Measurements from ENCODE around the gene TENT5C.
"Not testable (repeated sequence)": the region's sequence is repeated elsewhere in the genome, so short reads cannot be mapped to it uniquely, and the experiment has no call there.

The TENT5C gene

DNA sequence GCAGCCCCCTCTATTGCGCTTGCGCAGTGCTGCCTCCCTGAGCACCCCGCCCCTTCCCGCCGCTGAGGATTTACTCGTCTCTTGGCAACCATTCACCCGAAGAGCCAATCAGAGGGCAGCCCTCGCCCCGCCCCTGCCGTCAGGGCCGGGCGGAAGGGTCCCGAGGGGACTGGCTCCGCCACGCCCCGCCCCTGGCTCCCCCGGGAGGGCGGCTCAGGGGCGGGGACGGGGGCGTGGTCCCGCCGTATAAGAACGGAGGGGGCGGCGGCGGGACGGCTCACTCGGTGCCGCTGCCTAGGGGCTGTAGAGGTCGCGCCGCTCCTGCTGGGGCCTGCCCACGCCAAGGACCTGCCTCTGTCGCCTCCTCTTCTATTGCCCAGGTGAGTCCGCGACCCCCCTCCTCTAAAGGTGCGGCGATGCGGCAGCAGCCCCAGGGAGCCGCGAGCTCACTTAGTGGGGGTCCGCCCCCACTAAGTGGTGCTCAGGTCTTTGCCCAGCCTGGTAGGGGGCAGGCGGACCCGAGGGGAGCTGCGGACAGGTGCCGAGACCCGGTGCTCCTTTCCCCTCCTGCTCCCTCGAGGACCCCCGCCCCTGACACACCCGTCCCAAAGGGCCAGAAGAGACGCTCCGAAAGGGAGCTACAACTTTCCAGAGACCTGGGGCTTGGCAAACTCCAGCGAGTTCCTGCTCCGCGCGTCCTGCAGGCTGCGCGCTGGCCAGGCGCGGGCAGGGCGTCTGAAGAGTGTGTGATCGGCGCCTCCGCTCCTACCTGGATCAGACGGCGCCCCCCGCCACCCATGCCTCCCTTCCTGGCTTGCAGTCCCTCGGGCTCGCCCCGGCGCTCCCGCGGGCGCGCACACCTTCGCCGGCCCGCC lies at the start of gene TENT5C:
TSS of gene TENT5C (plus strand) at position 275 of the 875 bp plus-strand sequence. CDS start 16,821 bp downstream, outside the sequence.
- peak; percentile 90 for DNase-seq

DNA sequence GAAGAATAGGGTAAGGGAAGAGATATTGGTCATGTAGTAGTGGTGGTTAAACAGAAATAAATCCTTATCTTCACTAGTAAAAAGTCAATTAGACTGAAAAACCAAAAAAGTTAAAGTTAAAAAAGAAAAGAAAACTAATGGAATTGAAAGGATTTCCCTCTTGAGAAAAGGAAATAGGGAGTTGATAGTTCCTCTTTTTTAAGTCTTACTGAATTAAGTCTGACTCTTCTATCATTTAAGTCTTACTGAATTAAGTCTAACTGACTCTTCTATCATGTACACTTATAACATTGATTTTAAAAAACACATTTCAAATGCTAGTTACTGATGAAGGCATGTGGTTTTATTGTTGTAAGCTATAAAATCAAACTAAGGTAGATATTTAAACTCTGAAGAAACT lies 49.5 kb upstream of the TENT5C start:
- no peak for DNase-seq

DNA sequence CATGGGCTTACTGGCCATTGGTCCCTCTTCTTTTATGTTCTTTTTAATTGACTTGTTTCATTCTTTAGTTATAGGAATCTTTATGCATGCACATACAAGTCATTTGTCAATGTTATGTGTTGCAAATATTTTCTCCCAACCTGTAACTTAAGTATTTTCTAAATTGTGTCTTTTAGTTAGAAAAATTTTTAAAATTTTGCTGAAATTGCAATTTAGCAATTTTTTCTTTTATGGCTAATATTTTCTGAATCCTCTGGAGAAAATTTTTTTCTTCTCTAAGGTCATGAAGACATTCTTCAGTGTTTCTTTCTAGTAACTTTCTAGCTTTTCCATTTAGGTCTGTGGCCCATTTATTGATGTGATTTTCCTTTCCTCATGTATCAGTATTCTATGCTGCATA lies 48.9 kb upstream of the TENT5C start:
- DNase-seq, result no peak

DNA sequence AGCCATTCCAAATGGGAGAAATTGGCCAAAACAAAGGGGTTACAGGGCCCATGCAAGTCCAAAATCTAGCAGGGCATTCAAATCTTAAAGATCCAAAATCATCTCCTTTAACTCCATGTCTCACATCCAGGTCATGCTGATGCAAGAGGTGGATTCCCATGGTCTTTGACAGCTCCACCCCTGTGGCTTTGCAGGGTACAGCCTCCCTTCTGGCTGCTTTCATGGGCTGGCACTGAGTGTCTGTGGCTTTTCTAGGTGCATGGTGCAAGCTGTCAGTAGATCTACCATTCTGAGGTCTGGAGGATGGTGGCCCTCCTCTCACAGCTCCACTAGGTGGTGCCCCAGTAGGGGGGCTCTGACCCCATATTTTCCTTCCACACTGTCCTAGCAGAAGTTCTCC lies 47.4 kb upstream of the TENT5C start:
- not testable (repeated sequence) for DNase-seq

DNA sequence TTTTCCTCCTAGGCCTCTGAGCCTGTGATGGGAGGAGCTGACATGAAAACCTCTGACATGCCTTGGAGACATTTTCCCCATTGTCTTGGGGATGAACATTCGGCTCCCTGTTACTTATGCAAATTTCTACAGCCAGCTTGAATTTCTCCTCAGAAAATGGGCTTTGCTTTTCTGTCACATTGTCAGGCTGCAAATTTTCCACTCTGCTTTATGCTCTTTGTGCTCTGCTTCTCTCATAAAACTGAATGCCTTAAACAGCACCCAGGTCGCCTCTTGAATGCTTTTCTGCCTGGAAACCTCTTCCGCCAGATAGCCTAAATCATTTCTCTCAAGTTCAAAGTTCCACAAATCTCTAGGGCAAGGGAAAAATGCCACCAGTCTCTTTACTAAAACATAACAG lies 46.7 kb upstream of the TENT5C start:
- DNase-seq, result no peak

DNA sequence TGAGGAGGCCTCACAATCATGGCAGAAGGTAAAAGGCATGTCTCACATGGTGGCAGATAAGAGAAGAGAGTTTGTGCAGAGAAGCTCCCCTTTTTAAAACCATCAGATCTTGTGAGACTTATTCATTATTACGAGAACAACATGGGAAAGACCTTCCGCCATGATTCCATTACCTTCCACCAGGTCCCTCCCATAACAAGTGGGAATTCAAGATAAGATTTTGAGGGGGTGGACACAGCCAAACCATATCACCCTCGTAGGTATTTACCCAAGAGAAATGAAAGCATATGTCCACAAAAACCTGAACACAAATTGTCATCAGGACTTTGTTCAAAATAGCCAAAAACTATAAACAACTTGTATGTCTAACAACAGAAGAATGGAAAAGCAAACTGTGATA lies 45.9 kb upstream of the TENT5C start:
- DNase-seq, result no peak

DNA sequence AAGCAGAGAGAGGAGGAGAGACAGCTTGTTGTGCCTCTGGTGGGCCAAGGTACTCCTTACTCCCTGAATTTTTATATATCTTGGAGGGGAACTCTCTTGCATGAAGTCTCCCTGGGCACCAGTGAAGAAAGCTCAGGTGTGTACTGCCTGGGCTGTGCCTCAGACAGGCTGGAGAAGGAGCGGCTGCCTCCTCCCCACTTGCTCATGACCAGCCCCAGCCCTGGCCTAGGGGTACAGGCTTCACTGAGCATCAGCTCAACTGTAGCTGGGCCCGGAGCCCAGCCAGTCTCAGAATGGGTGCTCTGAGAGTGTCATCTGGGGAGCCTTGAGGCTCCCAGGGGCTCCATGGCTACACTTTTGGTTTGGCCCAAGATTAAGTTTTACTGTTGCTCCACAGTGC lies 44.8 kb upstream of the TENT5C start:
- no peak for DNase-seq

DNA sequence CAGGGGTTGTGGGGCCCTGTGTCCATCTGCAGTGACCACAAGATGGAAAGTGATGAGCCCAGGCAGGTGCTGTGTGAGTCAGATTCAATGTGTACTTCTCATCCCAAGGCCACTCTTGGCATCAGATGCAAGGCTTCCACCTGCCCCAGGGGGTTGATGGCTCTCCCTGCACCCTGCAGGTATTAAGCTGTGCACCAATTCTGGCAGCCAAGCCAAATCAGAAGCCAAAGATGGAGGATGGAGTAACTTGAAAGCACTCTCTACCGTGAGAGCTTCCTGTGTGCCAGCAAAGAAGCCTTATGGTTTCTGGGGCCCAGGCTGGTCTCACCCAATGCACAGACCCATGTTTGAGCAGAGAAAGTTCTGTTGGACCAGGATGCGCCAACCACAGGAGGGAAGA lies 44.3 kb upstream of the TENT5C start:
- no peak for DNase-seq

DNA sequence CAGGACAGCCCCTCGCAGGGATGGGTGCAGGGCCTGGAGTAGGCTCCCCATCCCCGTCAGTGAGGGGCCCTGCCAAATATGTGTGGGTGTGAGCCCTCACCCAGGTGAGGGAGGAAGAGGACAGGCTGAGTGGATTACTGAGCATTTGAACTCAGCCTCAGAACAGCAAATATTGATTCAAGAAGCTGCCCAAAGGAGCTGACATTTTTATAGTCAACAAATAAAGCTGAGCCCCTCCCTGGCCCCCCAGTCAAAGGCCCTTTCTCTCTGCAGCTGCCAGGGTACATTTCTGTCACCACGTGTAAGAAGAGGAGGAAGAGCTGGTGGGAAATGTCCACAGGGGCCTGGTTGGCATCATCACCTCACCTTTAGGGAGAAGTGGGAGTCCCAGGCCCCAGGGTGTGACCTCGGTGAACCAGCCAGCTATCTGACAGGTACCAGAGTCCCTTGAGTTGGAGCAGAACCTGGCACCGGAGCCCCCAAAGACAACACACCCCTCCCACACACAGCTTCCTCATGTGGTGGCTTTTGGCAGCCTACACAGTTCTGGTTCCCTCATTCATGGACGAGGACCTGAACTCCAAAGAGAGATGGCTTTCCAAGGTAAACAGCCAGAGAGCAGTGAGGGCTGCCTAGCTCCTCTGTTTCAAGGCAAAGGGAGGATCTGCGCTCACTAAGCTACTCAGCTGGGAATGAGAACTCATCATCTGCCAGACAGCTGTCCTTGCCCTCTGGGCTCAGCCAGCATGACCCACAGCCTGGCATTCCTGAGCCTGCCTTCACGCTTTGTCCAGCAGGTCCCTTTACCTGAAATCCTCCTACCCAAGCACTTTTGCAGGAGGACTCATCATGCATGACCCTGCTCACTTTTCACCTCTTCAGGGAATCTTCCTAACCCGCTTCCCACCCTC lies 43.0 kb upstream of the TENT5C start:
- no peak for DNase-seq

DNA sequence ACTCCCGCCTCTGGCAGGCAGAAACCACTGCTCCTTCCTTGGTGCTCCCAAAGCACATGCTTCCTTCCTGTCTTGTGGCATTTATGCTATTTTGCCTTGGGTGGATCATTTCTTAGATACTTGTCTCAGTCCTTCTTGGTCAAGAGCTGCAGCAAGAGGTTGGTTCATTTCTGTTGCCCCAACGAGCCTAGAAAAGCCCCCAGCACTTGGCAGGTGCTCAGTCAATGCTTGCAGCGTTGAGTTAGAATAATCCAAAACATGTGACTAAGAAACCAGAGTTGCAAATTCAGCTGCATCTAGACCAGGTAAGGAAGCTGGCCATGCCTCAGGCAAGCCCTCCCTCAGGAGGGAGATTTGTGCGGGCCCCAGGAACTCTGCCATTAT lies 42.4 kb upstream of the TENT5C start:
- no peak for DNase-seq

DNA sequence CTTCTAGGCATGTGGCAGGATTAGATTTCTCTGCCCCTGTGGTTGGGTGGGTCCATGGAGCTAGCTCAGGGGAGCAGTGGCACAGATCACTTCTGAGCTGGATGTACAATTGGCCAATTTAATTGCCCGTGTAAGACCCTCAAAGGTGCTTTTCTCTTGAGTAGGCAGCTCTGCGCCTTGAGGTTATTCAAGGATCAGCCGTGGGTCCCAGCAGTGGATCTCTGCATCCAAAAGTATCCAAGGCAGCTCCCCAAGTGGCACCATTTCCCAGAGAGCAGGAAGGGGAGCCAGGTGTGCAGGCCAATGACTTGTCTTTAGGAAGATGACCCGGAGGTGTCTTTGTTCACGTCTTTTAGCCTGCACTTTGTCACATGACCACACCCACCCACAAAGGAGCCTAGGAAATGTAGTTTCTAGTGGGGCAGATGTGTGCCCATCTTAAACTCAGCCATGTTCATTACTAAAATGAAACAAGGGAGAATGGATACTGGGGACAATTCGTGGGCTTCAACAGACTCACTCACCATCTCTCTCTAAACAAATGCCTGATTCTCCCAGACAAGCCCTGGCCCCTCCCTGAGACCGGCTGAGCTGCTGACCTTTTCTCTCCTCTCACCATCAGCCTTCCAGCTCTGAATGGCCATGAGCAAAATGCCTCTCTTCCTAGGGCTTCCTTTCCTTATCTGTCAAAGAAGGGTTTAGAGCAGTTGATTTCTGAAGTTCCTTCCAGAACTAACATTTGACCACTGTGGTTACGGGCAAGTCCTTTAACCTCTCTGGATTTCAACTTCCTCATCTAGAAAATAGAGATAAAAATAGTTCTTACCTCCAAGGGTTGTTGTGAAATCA lies 41.4 kb upstream of the TENT5C start:
- no peak for DNase-seq

DNA sequence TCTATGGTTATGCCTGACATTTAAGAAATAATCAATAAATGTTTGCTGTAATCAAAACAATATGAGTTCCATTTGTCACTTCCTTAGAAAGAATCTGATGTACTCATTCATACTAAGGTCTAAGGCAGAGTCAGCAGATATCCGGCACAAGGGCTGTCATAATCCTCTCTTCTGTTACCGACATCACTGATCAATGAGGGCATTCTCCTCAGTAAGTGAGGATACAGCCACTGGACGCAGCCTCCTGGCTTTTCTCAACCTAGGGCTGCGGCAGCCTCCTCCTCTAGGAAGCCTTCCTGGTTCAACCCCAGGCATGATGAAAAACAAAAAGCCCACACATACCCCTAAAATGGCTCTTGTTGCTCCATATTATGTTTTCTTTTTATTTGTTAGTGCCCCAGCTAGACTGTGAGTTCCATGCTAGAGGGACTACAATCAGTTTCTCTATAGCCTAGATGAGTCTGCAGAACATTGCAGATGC lies 40.7 kb upstream of the TENT5C start:
- DNase-seq, result no peak

DNA sequence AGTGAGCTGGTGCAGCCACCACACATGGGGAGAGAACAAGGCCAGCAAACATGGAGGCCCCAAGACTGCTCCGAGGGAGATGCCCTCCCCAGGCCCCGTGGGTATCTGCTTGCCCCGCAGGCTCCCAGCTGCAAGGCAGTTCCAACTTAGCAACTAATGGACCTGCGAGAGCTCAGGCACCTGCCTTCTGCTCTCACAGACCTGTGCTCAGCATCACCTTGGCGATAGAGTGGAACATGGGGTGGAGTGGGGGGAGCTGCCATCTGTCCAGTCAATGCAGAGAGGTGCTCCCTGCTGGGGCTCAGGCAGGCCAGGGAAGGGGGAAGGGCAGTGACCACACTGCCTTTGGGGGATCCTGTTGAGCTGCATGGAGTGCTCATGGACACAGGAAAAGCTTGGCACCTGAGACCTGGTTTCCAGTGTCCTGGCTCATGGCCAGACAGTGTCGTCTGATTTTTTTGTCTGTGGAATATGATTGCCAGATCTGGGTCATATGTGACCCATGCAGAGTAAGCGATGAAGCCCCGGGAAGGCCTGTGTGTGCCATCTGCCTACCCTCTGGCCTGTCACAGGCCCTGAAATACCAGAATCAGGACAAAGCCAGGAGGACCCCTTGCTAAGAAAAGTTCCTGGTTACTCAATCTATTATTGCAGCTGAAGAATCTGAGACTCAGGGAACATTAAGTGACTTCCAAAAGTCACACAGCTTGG lies 39.9 kb upstream of the TENT5C start:
- no peak for DNase-seq

DNA sequence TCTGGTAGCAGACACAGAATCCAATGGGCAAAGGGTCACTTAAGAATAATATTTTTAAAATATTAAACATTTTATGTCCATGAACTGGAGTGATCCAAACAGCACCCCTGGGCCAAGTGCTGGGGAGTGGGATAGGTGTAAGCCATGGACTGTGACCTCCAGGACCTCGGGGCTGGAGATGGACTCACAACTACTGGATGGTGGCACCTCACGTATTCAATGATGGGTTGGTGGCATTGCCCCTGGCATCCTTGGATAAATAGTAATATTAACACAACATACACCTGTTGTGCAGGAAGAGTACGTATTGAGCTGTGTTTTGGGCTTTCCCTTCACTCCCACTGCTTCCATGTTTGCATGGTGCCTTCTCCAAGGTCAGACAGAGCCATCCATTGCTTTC lies 39.3 kb upstream of the TENT5C start:
- no peak for DNase-seq

DNA sequence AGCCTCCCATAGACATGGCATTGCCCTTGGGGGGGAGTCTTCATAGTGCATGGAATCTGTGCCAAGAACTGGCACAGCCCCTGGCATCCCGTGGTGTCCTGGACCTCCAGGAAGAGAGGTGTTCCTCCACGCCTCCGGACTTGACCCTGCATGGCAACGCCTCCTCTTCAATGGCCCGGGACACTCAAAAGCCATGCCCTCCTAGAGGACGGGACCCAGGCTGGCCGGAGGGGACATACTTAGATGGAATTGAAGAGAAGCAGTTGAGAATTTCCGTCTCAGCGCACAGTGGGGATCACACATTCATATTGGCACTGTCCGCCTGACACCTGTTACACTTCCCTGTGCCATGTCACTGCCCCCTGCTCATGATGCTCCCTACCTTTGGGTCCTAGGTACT lies 38.4 kb upstream of the TENT5C start:
- no peak for DNase-seq

DNA sequence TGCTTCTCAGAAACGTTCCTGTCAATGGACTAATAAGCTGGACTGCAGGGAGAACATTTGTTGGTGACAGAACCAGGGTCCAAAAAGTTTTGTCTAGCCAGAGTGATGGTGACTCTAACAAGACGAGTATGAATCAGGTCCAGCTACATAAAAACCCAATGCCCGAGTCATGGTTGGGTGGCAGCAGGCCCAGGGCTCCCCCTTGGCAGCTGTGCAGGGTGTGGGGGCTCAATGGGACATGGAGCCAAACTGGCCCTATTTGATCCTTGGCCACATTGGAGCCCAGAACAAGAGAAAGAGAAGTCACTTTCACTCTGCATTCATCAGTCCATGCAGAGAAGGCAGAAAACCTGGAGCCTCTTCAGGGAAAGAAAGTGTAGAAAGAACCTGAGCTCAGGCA lies 37.9 kb upstream of the TENT5C start:
- DNase-seq, result no peak

DNA sequence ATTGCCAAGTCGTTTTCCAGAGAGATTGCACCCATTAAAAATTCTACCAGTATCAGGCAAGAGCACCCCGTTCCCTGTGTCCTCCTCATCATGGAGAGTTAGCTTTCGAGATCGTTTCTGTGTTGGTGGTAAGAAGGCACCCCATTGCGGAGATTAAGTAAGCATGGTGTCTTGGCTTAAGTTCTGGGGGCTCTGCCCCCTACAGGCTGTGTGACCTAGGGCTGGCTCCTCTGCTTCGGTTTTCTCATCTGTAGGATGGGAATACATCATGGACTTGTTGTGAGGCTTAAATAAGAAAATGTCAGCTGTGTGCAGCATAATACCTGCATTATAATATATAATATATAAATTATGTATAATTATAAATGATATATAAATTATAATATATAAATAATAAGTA lies 36.8 kb upstream of the TENT5C start:
- no peak for DNase-seq

DNA sequence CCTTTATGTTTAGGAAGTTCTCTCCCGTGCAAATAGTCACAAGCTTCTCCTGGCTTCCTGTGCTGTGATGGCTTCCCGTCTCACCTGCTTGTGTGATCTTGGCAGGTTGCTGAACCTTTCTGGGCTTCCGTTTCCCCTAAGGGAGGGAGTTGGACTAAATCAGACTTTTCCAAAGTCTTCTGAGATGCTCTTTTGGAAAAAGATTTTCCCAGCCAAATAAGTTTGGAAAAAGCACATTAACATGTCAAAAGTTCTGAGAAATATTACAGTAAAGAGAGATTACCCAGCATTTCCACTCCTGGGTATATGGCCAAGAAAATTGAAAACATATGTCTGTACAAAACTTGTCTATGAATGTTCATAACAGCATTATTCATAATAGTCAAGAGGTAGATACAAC lies 36.0 kb upstream of the TENT5C start:
- no peak for DNase-seq

DNA sequence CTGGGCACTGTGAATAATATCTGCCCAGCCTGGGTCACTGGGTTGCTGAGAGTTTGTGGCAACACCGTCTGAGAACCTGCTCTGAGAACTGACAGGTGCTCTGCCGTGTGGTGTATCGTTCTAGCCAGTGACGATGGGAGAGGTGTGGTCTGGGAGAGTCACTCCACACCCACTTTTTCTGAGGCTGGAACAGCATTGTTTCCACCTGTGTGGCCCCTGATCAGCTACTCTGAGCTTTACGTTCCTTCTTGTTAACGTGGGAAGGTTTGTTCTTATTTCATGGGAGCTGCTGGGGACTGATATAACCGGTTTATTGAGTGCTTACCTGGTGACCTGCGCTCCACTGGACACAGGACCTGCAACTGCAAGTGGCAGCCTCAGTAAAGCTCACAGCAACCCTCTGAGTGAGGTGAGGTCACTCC lies 34.8 kb upstream of the TENT5C start:
- no peak for DNase-seq

DNA sequence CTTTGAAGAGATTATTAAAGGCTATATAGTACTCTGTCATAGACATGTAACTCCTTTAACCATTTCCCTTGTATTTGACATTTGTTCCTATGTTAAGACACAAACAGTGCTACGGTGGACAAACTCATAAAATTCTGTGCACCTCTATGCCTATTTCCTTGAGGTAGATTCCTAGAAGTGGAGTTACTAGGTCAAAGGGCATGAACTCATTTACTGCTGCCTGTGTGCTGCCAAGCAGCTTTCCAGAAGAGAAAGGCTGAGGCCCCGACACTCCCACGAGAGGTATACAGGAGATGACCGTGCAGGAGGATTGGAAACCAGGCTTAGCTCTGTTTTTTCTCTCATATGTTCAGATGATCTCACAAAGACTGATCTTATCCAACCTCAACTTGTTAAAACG lies 34.4 kb upstream of the TENT5C start:
- no peak for DNase-seq

DNA sequence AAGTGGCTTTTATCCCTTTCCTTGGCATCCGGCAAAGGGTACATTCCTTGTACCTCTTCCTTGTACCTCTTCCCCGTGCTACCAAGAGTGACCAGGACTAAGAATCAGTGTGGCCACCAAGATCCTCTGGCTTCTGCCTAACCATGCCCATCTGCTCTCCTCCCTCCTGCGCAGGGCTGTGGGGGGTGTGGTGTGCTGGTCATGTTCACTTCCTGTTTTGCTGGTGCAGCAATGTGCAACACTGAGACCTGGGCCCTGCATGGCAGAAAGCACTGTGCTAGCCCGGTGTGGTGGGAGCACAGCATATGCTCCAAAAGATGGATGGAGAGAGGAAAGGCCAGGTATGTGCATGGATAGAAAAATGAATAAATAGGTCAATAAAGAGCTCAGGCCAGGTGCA lies 33.3 kb upstream of the TENT5C start:
- DNase-seq, result no peak

DNA sequence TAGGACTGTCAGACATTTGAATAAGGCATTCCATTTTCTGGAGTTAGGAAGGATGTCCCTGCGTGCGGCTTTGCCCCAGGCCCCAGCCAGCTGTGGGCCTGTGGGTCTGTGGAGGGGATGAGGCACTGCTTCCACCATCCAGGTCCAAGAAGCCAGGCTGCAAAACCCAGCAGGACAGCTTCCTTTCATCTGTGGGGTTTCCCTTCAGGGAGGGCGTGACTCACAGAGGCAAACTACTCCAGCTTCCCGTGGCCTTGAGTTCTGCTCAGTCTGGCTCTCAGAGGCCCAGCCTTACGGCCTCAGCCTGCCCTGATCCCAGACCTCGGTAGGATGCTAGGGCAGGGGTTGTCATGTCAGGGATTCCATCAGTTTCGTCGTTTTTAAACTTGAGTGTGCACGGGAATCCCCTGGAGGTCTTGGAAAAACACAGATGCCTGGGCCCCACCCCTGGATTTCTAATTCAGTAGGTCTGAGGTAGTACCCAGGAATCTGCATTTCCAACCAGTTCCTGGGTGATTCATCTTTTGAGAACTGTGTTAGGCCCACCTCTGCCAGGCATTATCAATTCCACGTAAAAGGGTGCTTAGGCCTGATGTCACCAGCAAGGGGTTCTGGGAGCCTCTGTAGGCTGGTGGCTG lies 32.3 kb upstream of the TENT5C start:
- DNase-seq, result peak; percentile 11

All from NCI-H226 (cell line).